ENCODE data around the gene TRIB2.
"Not testable (repeated sequence)": the region's sequence is repeated elsewhere in the genome, so short reads cannot be mapped to it uniquely, and the experiment has no call there.

TRIB2 gene

DNA sequence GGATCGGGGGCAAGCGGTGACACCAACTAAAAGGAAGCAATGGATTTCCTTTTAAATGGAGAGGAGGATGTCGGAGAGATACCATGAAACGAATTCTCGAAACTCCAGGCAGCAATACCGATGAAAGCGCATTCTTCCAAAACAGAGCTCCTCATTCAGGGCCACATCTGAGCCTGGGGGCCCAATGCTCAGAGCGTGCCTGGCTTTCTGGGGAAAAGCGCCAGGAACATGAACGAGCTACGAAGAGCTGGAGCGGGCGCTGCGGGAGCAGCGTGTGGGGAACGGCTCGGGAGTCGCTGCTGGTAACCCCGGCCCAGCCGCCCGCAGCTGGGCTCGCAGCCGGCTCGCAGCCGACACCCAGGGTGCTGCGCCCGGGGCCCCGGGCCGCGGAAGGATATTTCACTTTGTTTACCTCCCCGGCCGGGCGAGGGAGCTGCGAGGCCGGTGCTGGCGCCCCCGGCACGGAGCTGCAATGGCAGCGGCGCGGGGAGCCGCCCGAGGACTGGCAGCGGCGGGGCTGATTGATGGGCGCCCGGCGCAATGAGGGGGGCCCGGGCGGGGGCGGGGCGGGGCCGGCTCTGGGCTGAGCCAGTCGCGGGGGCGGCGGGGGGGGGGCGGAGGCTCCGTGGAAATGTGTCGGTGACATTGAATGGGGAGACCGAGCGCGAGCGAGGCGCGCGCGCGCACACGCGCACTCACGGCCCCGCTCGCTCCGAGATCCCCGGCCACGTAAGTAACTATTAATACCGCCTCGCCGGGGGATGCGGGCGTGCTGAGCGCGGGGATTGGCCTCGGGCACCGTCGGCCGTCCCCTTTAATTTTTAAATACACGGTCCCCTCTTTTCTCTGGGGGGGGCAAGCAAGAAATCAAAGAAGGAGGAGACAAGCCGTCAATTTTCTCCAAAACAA is at the start of gene TRIB2:
Gene TRIB2, plus strand, starts transcription at position 655 of the 909 bp plus-strand sequence. CDS start 1,372 bp downstream, outside the sequence.
- peak; percentile 90 for DNase-seq (ENCODE audit: low read depth)

DNA sequence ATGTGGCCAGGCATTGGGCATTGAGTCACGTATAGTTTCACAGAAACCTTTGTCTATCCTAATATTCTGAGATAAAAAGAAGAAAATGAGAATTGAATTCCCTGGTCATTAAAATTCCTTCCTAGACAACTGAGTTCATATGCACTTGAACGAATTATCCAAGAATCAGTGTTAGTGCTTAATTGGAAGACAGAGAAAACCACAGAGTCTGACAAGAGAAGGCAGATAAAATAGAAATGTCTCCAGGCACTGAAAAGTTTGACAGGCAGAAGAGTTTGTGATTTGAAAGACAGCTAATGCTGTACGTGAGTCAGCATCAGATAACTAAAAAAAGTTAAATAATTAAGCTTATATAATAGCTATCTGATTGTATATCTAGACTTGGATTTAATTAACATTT is 47.7 kb upstream of the TRIB2 start:
- DNase-seq (ENCODE audit: low read depth), result no peak

DNA sequence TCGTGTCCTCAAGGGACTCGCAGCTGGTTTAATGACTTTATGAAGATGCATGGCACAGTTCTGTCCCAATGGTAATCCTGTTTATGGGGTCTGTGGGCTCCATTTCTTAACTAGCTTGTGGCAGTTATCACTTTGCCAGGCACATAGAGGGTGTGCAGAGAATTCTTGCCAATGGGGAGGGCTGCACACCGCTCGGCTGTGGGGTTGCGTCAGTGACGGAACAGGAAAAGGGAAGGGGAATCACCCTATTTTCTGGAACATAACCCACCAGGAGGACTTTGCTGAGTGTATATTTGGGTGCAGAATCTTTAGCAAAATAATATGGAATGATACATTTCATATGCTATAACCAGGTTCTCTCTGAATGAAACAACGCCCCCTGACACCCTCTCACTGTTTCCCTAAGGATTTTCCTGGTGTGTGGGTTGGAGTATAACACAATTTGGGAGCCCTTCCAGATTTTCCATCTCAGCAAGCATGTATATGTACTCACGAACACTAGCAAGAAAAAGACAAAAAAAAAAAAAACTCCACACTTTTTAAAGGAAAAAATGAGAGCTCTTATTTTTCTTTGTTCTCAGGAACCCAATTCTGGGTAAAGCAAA is 43.9 kb upstream of the TRIB2 start:
- DNase-seq (ENCODE audit: low read depth), result no peak

DNA sequence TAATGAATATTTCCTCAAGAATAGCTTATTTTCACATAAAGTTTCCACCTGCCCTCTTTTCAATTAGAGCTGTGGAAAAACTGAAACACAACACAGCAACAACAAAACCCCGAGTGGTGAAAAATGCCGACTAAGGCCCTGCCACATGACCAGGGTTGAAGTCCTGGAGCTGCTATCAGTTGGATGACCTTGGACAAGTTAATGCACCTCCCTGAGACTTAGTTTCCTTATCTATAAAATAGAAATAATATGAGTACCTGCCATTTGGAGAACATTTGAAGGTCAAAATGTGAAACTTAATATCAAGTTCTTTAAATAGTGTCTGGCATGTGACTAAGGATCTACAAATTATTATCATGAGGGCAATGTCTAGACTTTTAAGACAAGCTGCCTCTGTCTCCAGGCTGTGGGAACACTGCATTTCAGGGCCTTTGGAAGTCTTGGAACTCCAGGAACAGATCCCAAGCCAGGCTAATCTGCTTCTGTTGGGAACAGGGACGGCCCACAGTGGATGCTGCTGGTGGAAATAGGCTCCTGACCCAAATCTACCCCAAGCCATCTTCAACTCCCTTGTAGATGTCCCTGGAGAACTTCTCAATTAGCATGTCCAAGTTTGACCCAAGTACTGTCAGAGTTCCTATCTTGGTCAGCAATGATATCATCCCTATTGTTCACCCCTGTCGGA is 42.0 kb upstream of the TRIB2 start:
- DNase-seq (ENCODE audit: low read depth), result no peak

DNA sequence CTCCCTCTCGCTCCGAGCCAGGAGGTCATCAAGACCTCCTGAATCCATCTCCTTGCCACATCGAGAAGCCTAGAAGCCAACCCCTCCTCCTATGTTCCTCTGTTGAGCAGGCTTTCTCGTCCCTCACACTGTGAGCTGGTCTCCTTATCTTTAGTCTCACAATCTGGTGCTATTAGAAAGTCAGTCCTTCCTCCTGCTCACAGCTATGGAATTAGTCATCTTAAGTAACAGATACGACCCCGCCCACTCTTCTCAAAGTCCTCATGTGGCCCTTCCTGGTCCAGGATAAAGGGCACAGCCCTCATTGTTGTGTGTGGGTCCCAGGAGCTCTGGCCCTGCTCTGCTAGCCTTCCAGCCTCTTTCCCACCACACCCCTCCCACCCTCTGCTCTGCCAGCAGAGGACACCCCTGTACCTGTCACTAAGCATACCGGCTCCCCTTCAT is 41.4 kb upstream of the TRIB2 start:
- no peak for DNase-seq (ENCODE audit: low read depth)

GRCh38 chr2:12675801-12676200 is 40.9 kb upstream of the TRIB2 start:
- DNase-seq (ENCODE audit: low read depth), result no peak

- no peak for DNase-seq (ENCODE audit: low read depth)
These were observed 40.0 kb upstream of the TRIB2 start for GRCh38 chr2:12676771-12677170.

GRCh38 chr2:12678186-12678585 is 38.5 kb upstream of the TRIB2 start:
- DNase-seq (ENCODE audit: low read depth), result no peak

GRCh38 chr2:12679550-12680072 is 37.1 kb upstream of the TRIB2 start:
- DNase-seq (ENCODE audit: low read depth), result no peak

DNA sequence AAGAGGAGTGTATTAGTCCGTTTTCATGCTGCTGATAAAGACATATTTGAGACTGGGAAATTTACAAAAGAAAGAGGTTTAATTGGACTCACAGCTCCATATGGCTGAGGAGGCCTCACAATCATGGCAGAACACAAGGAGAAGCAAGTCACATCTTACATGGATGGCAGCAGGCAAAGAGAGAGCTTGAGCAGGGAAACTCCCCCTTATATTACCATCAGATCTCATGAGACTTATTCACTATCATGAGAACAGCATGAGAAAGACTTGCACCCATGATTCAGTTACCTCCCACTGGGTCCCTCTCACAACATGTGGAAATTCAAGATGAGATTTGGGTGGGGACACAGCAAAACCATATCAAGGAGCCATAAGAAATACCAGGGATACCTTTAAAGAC is 36.6 kb upstream of the TRIB2 start:
- not testable (repeated sequence) for DNase-seq (ENCODE audit: low read depth)

- no peak for DNase-seq (ENCODE audit: low read depth)
These were observed 34.7 kb upstream of the TRIB2 start for GRCh38 chr2:12682017-12682416.

DNA sequence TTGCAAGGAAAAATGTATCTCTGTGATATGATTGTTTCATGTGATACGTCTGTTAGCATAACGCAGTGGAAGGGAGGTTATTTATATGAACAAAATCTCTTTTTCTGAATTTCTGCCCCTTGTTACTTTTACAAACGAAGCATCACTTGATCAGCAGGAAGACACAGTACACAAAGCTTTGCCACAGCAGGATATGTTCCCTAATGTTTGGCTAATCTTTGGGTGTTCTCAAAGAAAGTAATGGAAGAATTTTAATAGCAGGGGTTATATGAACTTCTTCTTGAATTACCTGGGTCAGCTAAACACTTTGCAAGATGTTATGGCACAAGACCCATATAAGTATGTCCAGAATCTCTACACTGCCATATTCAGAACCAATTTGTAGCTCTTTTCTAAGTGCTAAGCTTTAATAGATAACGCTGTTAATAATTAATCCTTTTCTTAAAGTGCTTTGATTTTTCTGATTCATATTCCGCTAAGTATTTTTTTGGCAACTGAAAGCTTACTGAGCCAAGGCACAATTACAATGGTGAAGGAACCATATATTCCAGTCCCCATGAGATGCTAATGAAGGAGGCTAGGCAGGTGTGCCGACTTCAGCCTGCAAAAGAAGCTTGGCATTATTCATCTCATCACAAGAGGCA is 33.2 kb upstream of the TRIB2 start:
- no peak for DNase-seq (ENCODE audit: low read depth)

- no peak for DNase-seq (ENCODE audit: low read depth)
These were observed 32.2 kb upstream of the TRIB2 start for GRCh38 chr2:12684471-12684936.

- no peak for DNase-seq (ENCODE audit: low read depth)
These were observed 31.6 kb upstream of the TRIB2 start for GRCh38 chr2:12685145-12685544.

GRCh38 chr2:12685956-12686355 is 30.8 kb upstream of the TRIB2 start:
- no peak for DNase-seq (ENCODE audit: low read depth)

DNA sequence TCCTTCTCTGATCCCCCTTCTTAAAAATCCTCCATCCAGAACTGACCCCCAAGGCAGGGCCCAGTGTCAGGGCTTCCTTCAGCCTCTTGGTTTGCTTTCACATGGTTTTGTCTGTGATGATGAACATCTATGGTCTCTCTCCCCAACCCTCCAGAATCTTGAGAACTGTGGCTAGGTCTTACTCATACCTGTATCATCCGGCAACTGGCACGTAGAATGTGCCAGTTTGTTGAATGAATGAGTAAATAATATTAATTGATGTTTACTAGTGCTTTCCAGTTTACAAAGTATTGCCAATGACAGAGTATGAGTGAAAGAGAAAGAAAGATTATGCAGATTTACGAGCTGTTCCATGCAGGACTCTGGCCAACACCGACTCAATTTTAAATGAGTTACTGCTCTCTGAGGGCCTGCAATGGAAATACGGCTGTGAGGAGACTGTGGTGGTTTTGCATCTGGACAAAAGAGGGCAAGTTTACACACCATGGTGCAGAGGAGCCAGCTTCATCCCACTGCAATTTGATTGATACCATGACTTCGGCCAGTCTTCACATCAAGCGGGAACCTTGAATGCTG is 29.9 kb upstream of the TRIB2 start:
- no peak for DNase-seq (ENCODE audit: low read depth)

GRCh38 chr2:12688091-12688490 is 28.6 kb upstream of the TRIB2 start:
- no peak for DNase-seq (ENCODE audit: low read depth)

GRCh38 chr2:12688893-12689292 is 27.8 kb upstream of the TRIB2 start:
- DNase-seq (ENCODE audit: low read depth), result no peak

DNA sequence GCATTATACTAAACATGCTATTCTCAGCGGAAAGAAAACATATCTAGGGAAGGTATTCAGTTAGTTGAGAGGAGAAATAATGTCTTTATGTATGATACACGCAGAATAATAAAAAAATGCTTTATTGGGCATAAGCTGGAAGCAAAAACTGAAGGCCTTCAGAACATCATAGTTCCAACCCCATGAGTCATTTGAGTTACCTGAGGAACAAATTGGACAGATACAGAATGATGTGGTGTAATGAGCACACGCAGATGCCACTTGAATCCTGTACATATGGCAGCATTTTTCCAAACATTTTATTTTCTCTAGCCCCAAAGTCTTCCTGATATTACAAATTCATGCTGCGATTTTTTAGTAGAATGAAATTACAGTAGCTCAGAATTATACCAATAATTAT is 23.2 kb upstream of the TRIB2 start:
- no peak for DNase-seq (ENCODE audit: low read depth)

- no peak for DNase-seq (ENCODE audit: low read depth)
These were observed 21.6 kb upstream of the TRIB2 start for GRCh38 chr2:12694990-12695774.

GRCh38 chr2:12697617-12698016 is 19.1 kb upstream of the TRIB2 start:
- no peak for DNase-seq (ENCODE audit: low read depth)

Measured in activated T-helper 1 cell treated with Interleukin-2 at 50 U/mL for 16 hours (primary cell).